ENCODE results near the gene PSMB8. TPM values are rescaled to one million over a fixed set of nuclear protein-coding genes. Genes with fewer than 3 reads are reported as not detected.

PSMB8 gene
- total RNA-seq, 3 donors from 2014 or later (not counting 1 experiment from before 2014, with no cell fraction given): 160 to 170 (median 161) TPM

DNA sequence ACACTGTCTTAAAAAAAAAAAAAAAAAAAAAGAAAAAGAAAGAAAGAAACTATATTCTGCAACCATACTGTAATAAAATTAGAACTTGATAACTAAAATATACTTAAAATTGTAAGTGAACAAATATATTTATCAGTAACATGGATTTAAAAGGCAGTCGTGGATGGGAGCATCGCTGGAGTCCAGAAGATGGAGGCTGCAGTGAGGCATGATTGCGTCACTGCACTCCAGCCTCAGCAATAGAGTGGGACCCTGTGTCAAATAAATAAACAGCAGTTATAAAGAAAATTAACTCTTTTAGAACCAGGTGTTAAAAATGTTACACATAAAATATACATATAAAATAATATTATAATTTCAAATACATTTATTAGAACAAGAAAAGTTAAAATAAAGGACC is 18.9 kb upstream of the PSMB8 start:
- H3K4me3 ChIP-seq (ENCODE audit: low read length): no peak overlapping the region

DNA sequence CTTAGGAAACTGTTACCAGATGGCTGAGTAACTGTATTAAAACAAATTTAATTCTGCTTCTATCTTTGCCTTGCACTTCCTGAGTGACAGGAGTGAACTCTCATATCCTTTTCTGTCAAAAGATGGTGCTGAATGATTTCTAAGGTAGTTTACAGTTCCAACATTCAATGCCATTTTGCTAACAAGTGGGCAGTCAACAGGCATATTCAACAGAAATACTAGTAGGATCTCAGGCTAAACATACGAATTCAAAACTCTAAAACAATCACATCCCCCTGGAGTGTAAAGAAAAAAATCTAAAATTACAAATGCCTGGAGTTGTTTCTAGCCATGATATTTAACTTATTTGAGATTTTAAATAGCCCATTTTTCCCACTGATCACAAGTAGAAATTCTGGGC is 16.8 kb upstream of the PSMB8 start:
- DNase-seq: no peak
- Histone ChIP-seq H3K4me3 (ENCODE audit: low read length) (no peak overlapping the region), H3K36me3 (ENCODE audit: control insufficient read depth, insufficient read depth, low read length) (peaks cover 57% of the 10 kb centered on the region), H3K9me3 (ENCODE audit: control insufficient read depth, insufficient read depth, low read length) (no peaks in the 10 kb centered on the region), H3K27ac (ENCODE audit: low read length) (no peak overlapping the region), H3K4me1 (ENCODE audit: control insufficient read depth, insufficient read depth, low read length) (peaks cover 19% of the 10 kb centered on the region), H3K27me3 (ENCODE audit: control insufficient read depth, insufficient read depth, low read length) (no peaks in the 10 kb centered on the region)
- H3K27ac Mint-ChIP-seq: peak overlapping the region; percentile 73 to 75
- peaks cover 15% of the 10 kb centered on the region for H3K36me3 Mint-ChIP-seq
- no CpG with 5 or more reads among the region's 1 CpG for WGBS (ENCODE audit: insufficient coverage)
- peaks cover 22 to 29% of the 10 kb centered on the region in 2 donors for H3K4me1 Mint-ChIP-seq
- H3K9me3 Mint-ChIP-seq: no peaks in the 10 kb centered on the region
- H3K27me3 Mint-ChIP-seq (ENCODE audit: low read depth in 2 of 2): no peaks in the 10 kb centered on the region
- intact Hi-C loops (cut with micrococcal nuclease): no loop called here
- no peak for ATAC-seq
- TF ChIP-seq, protein P1, sequence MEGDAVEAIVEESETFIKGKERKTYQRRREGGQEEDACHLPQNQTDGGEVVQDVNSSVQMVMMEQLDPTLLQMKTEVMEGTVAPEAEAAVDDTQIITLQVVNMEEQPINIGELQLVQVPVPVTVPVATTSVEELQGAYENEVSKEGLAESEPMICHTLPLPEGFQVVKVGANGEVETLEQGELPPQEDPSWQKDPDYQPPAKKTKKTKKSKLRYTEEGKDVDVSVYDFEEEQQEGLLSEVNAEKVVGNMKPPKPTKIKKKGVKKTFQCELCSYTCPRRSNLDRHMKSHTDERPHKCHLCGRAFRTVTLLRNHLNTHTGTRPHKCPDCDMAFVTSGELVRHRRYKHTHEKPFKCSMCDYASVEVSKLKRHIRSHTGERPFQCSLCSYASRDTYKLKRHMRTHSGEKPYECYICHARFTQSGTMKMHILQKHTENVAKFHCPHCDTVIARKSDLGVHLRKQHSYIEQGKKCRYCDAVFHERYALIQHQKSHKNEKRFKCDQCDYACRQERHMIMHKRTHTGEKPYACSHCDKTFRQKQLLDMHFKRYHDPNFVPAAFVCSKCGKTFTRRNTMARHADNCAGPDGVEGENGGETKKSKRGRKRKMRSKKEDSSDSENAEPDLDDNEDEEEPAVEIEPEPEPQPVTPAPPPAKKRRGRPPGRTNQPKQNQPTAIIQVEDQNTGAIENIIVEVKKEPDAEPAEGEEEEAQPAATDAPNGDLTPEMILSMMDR (IDR thresholded peaks at IDR 0.05): no peak
- no peak overlapping the region for H3K4me3 Mint-ChIP-seq

More for the DNA sequence above, 18.9 kb upstream of the PSMB8 start:
- ATAC-seq (no peak), DNase-seq (no peak)
- peaks cover 40% of the 10 kb centered on the region for H3K36me3 ChIP-seq (ENCODE audit: control insufficient read depth, insufficient read depth, low read length)
- TF ChIP-seq, protein P1 (IDR thresholded peaks at IDR 0.05): no peak
- 100% methylated on average over 3 of the region's 3 CpGs for WGBS (ENCODE audit: insufficient coverage)
- H3K4me1 ChIP-seq (ENCODE audit: control insufficient read depth, insufficient read depth, low read length): peaks cover 21% of the 10 kb centered on the region
- intact Hi-C loops (cut with micrococcal nuclease): no loop called here
- H3K27me3 Mint-ChIP-seq (ENCODE audit: low read depth in 2 of 2): no peaks in the 10 kb centered on the region
- H3K36me3 Mint-ChIP-seq: peaks cover 11% of the 10 kb centered on the region
- peaks cover 9 to 15% of the 10 kb centered on the region in 2 donors for H3K4me1 Mint-ChIP-seq
- H3K4me3 Mint-ChIP-seq: no peak overlapping the region
- H3K9me3 ChIP-seq (ENCODE audit: control insufficient read depth, insufficient read depth, low read length): no peaks in the 10 kb centered on the region
- no peak overlapping the region for H3K27ac ChIP-seq (ENCODE audit: low read length)
- H3K27ac Mint-ChIP-seq: peak overlapping the region in 1 of 2 donors; percentile 57
- no peaks in the 10 kb centered on the region for H3K9me3 Mint-ChIP-seq
- H3K27me3 ChIP-seq (ENCODE audit: control insufficient read depth, insufficient read depth, low read length): no peaks in the 10 kb centered on the region

DNA sequence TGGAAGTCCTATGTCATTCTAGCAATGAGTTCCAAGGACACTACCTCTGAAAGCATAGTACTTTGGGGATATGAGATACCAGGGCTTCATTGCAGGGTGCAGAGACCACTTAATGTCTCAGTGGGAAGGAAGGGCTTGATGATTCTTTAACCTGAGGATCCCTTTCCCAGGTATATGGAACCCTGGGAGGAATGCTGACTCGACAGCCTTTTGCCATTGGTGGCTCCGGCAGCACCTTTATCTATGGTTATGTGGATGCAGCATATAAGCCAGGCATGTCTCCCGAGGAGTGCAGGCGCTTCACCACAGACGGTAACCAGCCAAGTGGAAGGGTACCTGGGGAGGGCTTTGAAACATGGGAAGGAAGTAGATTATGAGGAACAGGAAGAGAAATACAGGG is 14.3 kb upstream of the PSMB8 start:
- Mint-ChIP-seq H3K27ac (peak overlapping the region; percentile 72 to 73), H3K9me3 (no peaks in the 10 kb centered on the region), H3K4me1 (peaks cover 40 to 43% of the 10 kb centered on the region in 2 donors), H3K4me3 (no peak overlapping the region), H3K36me3 (peaks cover 15% of the 10 kb centered on the region), H3K27me3 (ENCODE audit: low read depth in 2 of 2) (no peaks in the 10 kb centered on the region)
- Histone ChIP-seq H3K9me3 (ENCODE audit: control insufficient read depth, insufficient read depth, low read length) (no peaks in the 10 kb centered on the region), H3K27me3 (ENCODE audit: control insufficient read depth, insufficient read depth, low read length) (no peaks in the 10 kb centered on the region), H3K36me3 (ENCODE audit: control insufficient read depth, insufficient read depth, low read length) (peaks cover 58% of the 10 kb centered on the region), H3K4me3 (ENCODE audit: low read length) (no peak overlapping the region), H3K4me1 (ENCODE audit: control insufficient read depth, insufficient read depth, low read length) (peaks cover 31% of the 10 kb centered on the region), H3K27ac (ENCODE audit: low read length) (no peak overlapping the region)
- intact Hi-C loops (cut with micrococcal nuclease): no loop called here
- TF ChIP-seq, protein P1 (IDR thresholded peaks at IDR 0.05): no peak
- ATAC-seq: no peak
- WGBS (ENCODE audit: insufficient coverage): 87% methylated on average over 5 of the region's 5 CpGs
- no peak for DNase-seq
